K562 (cell line): Measurements from ENCODE around the gene KIF6. TPM values are rescaled to one million over a fixed set of nuclear protein-coding genes. Genes with fewer than 3 reads are reported as not detected.

Experiments used
- CLOCK ChIP-seq: fragments of 250-450 bp; sonication (Bioruptor Pico); IDR thresholded peaks from 2 replicates; pipeline ENCODE4 v1.4.0; 2020; ENCODE audit warnings: mild to moderate bottlenecking, moderate library complexity, borderline replicate concordance
- E2F1 ChIP-seq: sonication (generic); formaldehyde crosslinking; IDR thresholded peaks from 2 replicates; pipeline ENCODE4 v1.8.1; 2023; ENCODE audit warnings: mild to moderate bottlenecking, missing genetic modification reagents, moderate library complexity
- EHMT2 ChIP-seq: fragments of 450-650 bp; IDR thresholded peaks from 2 replicates; pipeline ENCODE4 v1.6.1; 2018; ENCODE audit warnings: antibody characterized with exemption
- MBD1 ChIP-seq: fragments of 250-450 bp; sonication (Bioruptor Pico); IDR thresholded peaks from 2 replicates; pipeline ENCODE4 v1.8.0; 2022; ENCODE audit warnings: inconsistent platforms
- NUFIP1 ChIP-seq: fragments of 450-650 bp; IDR thresholded peaks from 2 replicates; pipeline ENCODE4 v1.6.1; 2018; ENCODE audit not compliant: partially characterized antibody
- SREBF2 ChIP-seq: sonication (generic); formaldehyde crosslinking; IDR thresholded peaks from 2 replicates; pipeline ENCODE4 v1.4.0; 2020; ENCODE audit warnings: mild to moderate bottlenecking, missing genetic modification reagents
- TSC22D4 ChIP-seq: fragments of 450-650 bp; IDR thresholded peaks from 2 replicates; pipeline ENCODE4 v1.6.1; 2016; ENCODE audit warnings: missing genetic modification characterization, missing biosample characterization, control low read depth
- ZNF197 ChIP-seq: fragments of 200-800 bp; sonication (Bioruptor generic); IDR thresholded peaks from 2 replicates; pipeline ENCODE4 v1.6.1; 2016; ENCODE audit warnings: low read depth, missing genetic modification characterization, missing compliant biosample characterization
- polyA plus RNA-seq, 8 experiments: library from polyadenylated mRNA; depleted of rRNA in 4 of 8; stranded (reverse) in 5 of 8; unstranded in 3 of 8; fragments of >200 nt; fragmentation: Nextera tagmentation in 2 of 8; fragmentation: Illumina TruSeq in 1 of 8; extraction: Ambion mirVana in 2 of 8; extraction: Trizol in 1 of 8; gene quantifications; 2 replicates each; pipeline versions ENCODE4 v1.2.1 to v1.2.3, GENCODE V29; 2011 to 2014; ENCODE audit warnings: inconsistent platforms in 1 of 8, missing spikeins in 1 of 8
- total RNA-seq, 7 experiments: library from RNA; depleted of rRNA in 6 of 7; stranded (reverse); fragments of >200 nt in 6 of 7; fragmentation: Illumina TruSeq in 2 of 7; extraction: Trizol in 2 of 7; gene quantifications; 2 replicates each; pipeline versions ENCODE4 v1.2.1 to v1.2.3, GENCODE V29; 2011 to 2021; ENCODE audit warnings: low replicate concordance in 1 of 7

The KIF6 gene
- total and polyA plus RNA-seq, 9 of the 15 experiments (the other 6 are each of a cell fraction or from before 2014, with no cell fraction given): not detected

- TF ChIP-seq CLOCK (CRISPR knock-in tag): no peak
- no peak for TF ChIP-seq NUFIP1
- no peak for TF ChIP-seq E2F1 (CRISPR knock-in tag)
- TF ChIP-seq MBD1 (CRISPR knock-in tag): no peak
- TF ChIP-seq TSC22D4 (tag): no peak
- TF ChIP-seq SREBF2: no peak
- no peak for TF ChIP-seq ZNF197 (CRISPR knock-in tag)
- no peak for TF ChIP-seq EHMT2
Measured at GRCh38 chr6:39666706-39667489, 58.3 kb downstream of the KIF6 start (continued).
